ENCODE measurements around the gene WHRN.

Gene WHRN

GRCh38 chr9:114516913-114517312, 11.6 kb upstream of the WHRN start:
- Histone ChIP-seq H3K9me3 (ENCODE audit: control insufficient read depth in 5 of 5, low read length in 5 of 5) (no peaks in the 10 kb centered on the region), H3K9ac (ENCODE audit: low read length in 5 of 5) (no peak overlapping the region), H3K27me3 (ENCODE audit: control insufficient read depth in 5 of 5, insufficient read depth in 4 of 5, low read length in 5 of 5) (peaks cover 0 to 9% (median 5%) of the 10 kb centered on the region in 5 donors), H3K27ac (ENCODE audit: low read depth, low read length) (no peak overlapping the region), H3K4me1 (ENCODE audit: control insufficient read depth in 5 of 5, insufficient read depth in 5 of 5, low read length in 5 of 5) (peaks cover 0 to 6% (median 0%) of the 10 kb centered on the region in 5 donors), H3K36me3 (ENCODE audit: control insufficient read depth in 5 of 5, insufficient read depth in 5 of 5, low read length in 5 of 5) (no peaks in the 10 kb centered on the region), H3K4me3 (ENCODE audit: low read depth in 1 of 5, low read length in 5 of 5) (no peak overlapping the region)

- Histone ChIP-seq H3K27ac (ENCODE audit: low read depth, low read length) (no peak overlapping the region), H3K9ac (ENCODE audit: low read length in 5 of 5) (no peak overlapping the region), H3K4me1 (ENCODE audit: control insufficient read depth in 5 of 5, insufficient read depth in 5 of 5, low read length in 5 of 5) (peaks cover 0 to 6% (median 0%) of the 10 kb centered on the region in 5 donors), H3K36me3 (ENCODE audit: control insufficient read depth in 5 of 5, insufficient read depth in 5 of 5, low read length in 5 of 5) (no peaks in the 10 kb centered on the region), H3K4me3 (ENCODE audit: low read depth in 1 of 5, low read length in 5 of 5) (no peak overlapping the region), H3K9me3 (ENCODE audit: control insufficient read depth in 5 of 5, low read length in 5 of 5) (no peaks in the 10 kb centered on the region), H3K27me3 (ENCODE audit: control insufficient read depth in 5 of 5, insufficient read depth in 4 of 5, low read length in 5 of 5) (peaks cover 2 to 9% (median 5%) of the 10 kb centered on the region in 5 donors)
These were observed 10.3 kb upstream of the WHRN start for GRCh38 chr9:114515528-114515927.

GRCh38 chr9:114513959-114514267, 8.6 kb upstream of the WHRN start:
- Histone ChIP-seq H3K4me3 (ENCODE audit: low read depth in 1 of 5, low read length in 5 of 5) (no peak overlapping the region), H3K36me3 (ENCODE audit: control insufficient read depth in 5 of 5, insufficient read depth in 5 of 5, low read length in 5 of 5) (no peaks in the 10 kb centered on the region), H3K27ac (ENCODE audit: low read depth, low read length) (no peak overlapping the region), H3K27me3 (ENCODE audit: control insufficient read depth in 5 of 5, insufficient read depth in 4 of 5, low read length in 5 of 5) (peaks cover 4 to 13% (median 7%) of the 10 kb centered on the region in 5 donors), H3K9me3 (ENCODE audit: control insufficient read depth in 5 of 5, low read length in 5 of 5) (no peaks in the 10 kb centered on the region), H3K4me1 (ENCODE audit: control insufficient read depth in 5 of 5, insufficient read depth in 5 of 5, low read length in 5 of 5) (peaks cover 0 to 6% (median 0%) of the 10 kb centered on the region in 5 donors), H3K9ac (ENCODE audit: low read length in 5 of 5) (no peak overlapping the region)

- no peaks in the 10 kb centered on the region for H3K36me3 ChIP-seq (ENCODE audit: control insufficient read depth in 5 of 5, insufficient read depth in 5 of 5, low read length in 5 of 5)
- H3K4me3 ChIP-seq (ENCODE audit: low read depth in 1 of 5, low read length in 5 of 5), result no peak overlapping the region
These were observed 8.0 kb upstream of the WHRN start for GRCh38 chr9:114513055-114513958.

GRCh38 chr9:114511978-114512874, 7.0 kb upstream of the WHRN start:
- H3K4me3 ChIP-seq (ENCODE audit: low read depth in 1 of 5, low read length in 5 of 5), result no peak overlapping the region
- peaks cover 4 to 16% (median 6%) of the 10 kb centered on the region in 5 donors for H3K27me3 ChIP-seq (ENCODE audit: control insufficient read depth in 5 of 5, insufficient read depth in 4 of 5, low read length in 5 of 5)
- no peaks in the 10 kb centered on the region for H3K36me3 ChIP-seq (ENCODE audit: control insufficient read depth in 5 of 5, insufficient read depth in 5 of 5, low read length in 5 of 5)
- H3K4me1 ChIP-seq (ENCODE audit: control insufficient read depth in 5 of 5, insufficient read depth in 5 of 5, low read length in 5 of 5), result peaks cover 0 to 6% (median 0%) of the 10 kb centered on the region in 5 donors
- no peak overlapping the region for H3K9ac ChIP-seq (ENCODE audit: low read length in 5 of 5)
- no peaks in the 10 kb centered on the region for H3K9me3 ChIP-seq (ENCODE audit: control insufficient read depth in 5 of 5, low read length in 5 of 5)
- no peak overlapping the region for H3K27ac ChIP-seq (ENCODE audit: low read depth, low read length)

More at GRCh38 chr9:114513055-114513958, 8.0 kb upstream of the WHRN start:
- Histone ChIP-seq H3K9me3 (ENCODE audit: control insufficient read depth in 5 of 5, low read length in 5 of 5) (no peaks in the 10 kb centered on the region), H3K9ac (ENCODE audit: low read length in 5 of 5) (no peak overlapping the region), H3K27me3 (ENCODE audit: control insufficient read depth in 5 of 5, insufficient read depth in 4 of 5, low read length in 5 of 5) (peaks cover 4 to 16% (median 7%) of the 10 kb centered on the region in 5 donors), H3K4me1 (ENCODE audit: control insufficient read depth in 5 of 5, insufficient read depth in 5 of 5, low read length in 5 of 5) (peaks cover 0 to 6% (median 0%) of the 10 kb centered on the region in 5 donors), H3K27ac (ENCODE audit: low read depth, low read length) (no peak overlapping the region)

- Histone ChIP-seq H3K9ac (ENCODE audit: low read length in 5 of 5) (no peak overlapping the region), H3K27ac (ENCODE audit: low read depth, low read length) (no peak overlapping the region), H3K36me3 (ENCODE audit: control insufficient read depth in 5 of 5, insufficient read depth in 5 of 5, low read length in 5 of 5) (no peaks in the 10 kb centered on the region), H3K27me3 (ENCODE audit: control insufficient read depth in 5 of 5, insufficient read depth in 4 of 5, low read length in 5 of 5) (peaks cover 0 to 11% (median 4%) of the 10 kb centered on the region in 5 donors), H3K4me1 (ENCODE audit: control insufficient read depth in 5 of 5, insufficient read depth in 5 of 5, low read length in 5 of 5) (peaks cover 2 to 30% (median 19%) of the 10 kb centered on the region in 5 donors), H3K9me3 (ENCODE audit: control insufficient read depth in 5 of 5, low read length in 5 of 5) (no peaks in the 10 kb centered on the region), H3K4me3 (ENCODE audit: low read depth in 1 of 5, low read length in 5 of 5) (no peak overlapping the region)
These were observed 2.5 kb upstream of the WHRN start for GRCh38 chr9:114507726-114508125.

GRCh38 chr9:114506082-114506390, 763 bp upstream of the WHRN start:
- Histone ChIP-seq H3K27me3 (ENCODE audit: control insufficient read depth in 5 of 5, insufficient read depth in 4 of 5, low read length in 5 of 5) (peaks cover 0 to 11% (median 4%) of the 10 kb centered on the region in 5 donors), H3K4me1 (ENCODE audit: control insufficient read depth in 5 of 5, insufficient read depth in 5 of 5, low read length in 5 of 5) (peaks cover 2 to 30% (median 19%) of the 10 kb centered on the region in 5 donors), H3K36me3 (ENCODE audit: control insufficient read depth in 5 of 5, insufficient read depth in 5 of 5, low read length in 5 of 5) (no peaks in the 10 kb centered on the region), H3K9me3 (ENCODE audit: control insufficient read depth in 5 of 5, low read length in 5 of 5) (no peaks in the 10 kb centered on the region), H3K4me3 (ENCODE audit: low read depth in 1 of 5, low read length in 5 of 5) (peak overlapping the region; percentile 64 to 78 (median 68)), H3K9ac (ENCODE audit: low read length in 5 of 5) (peak overlapping the region in 1 of 5 donors; percentile 69), H3K27ac (ENCODE audit: low read depth, low read length) (no peak overlapping the region)

GRCh38 chr9:114504341-114505186, 709 bp downstream of the WHRN start:
- Histone ChIP-seq H3K9me3 (ENCODE audit: control insufficient read depth in 5 of 5, low read length in 5 of 5) (no peaks in the 10 kb centered on the region), H3K9ac (ENCODE audit: low read length in 5 of 5) (peak overlapping the region in 4 of 5 donors; percentile 16 to 71 (median 50)), H3K27me3 (ENCODE audit: control insufficient read depth in 5 of 5, insufficient read depth in 4 of 5, low read length in 5 of 5) (peaks cover 0 to 11% (median 0%) of the 10 kb centered on the region in 5 donors), H3K4me3 (ENCODE audit: low read depth in 1 of 5, low read length in 5 of 5) (peak overlapping the region in 4 of 5 donors; percentile 66 to 75 (median 67)), H3K36me3 (ENCODE audit: control insufficient read depth in 5 of 5, insufficient read depth in 5 of 5, low read length in 5 of 5) (no peaks in the 10 kb centered on the region), H3K27ac (ENCODE audit: low read depth, low read length) (no peak overlapping the region), H3K4me1 (ENCODE audit: control insufficient read depth in 5 of 5, insufficient read depth in 5 of 5, low read length in 5 of 5) (peaks cover 2 to 30% (median 19%) of the 10 kb centered on the region in 5 donors)

GRCh38 chr9:114503522-114504340, 1.5 kb downstream of the WHRN start:
- Histone ChIP-seq H3K9me3 (ENCODE audit: control insufficient read depth in 5 of 5, low read length in 5 of 5) (no peaks in the 10 kb centered on the region), H3K9ac (ENCODE audit: low read length in 5 of 5) (no peak overlapping the region), H3K36me3 (ENCODE audit: control insufficient read depth in 5 of 5, insufficient read depth in 5 of 5, low read length in 5 of 5) (no peaks in the 10 kb centered on the region), H3K27me3 (ENCODE audit: control insufficient read depth in 5 of 5, insufficient read depth in 4 of 5, low read length in 5 of 5) (peaks cover 0 to 6% (median 0%) of the 10 kb centered on the region in 5 donors), H3K27ac (ENCODE audit: low read depth, low read length) (no peak overlapping the region), H3K4me1 (ENCODE audit: control insufficient read depth in 5 of 5, insufficient read depth in 5 of 5, low read length in 5 of 5) (peaks cover 2 to 30% (median 19%) of the 10 kb centered on the region in 5 donors), H3K4me3 (ENCODE audit: low read depth in 1 of 5, low read length in 5 of 5) (peak overlapping the region in 4 of 5 donors; percentile 66 to 75 (median 67))
